GM12878 (cell line): Measurements from ENCODE around the gene GRIPAP1. TPM values are rescaled to one million over a fixed set of nuclear protein-coding genes. Genes with fewer than 3 reads are reported as not detected.

ENCODE experiments used
- ATAC-seq: fragments of 200-7000 bp; cut with Tn5 transposase; 3 replicates; pipeline ENCODE4 v1.9.1; 2020; ENCODE audit warnings: mild to moderate bottlenecking, moderate library complexity
- BruUV-seq: library from RNA; stranded (reverse); fragments of 400-500 nt; replicated peaks from 2 replicates; lab custom pipeline; 2021; lab: Mats Ljungman, UMichigan
- CTCF ChIA-PET: fragments of 300-600 bp; sonication (Branson Sonifier 250); formaldehyde crosslinking; extraction: SDS; loops from one replicate; lab custom pipeline; 2021; ENCODE audit warnings: inconsistent platforms; lab: Yijun Ruan, JAX
- POLR2A ChIA-PET: fragments of 350-600 bp; formaldehyde crosslinking; extraction: SDS; loops from one replicate; lab custom pipeline; 2021; ENCODE audit warnings: inconsistent platforms; lab: Charles Lee
- RAD21 ChIA-PET: fragments of 300-600 bp; sonication (Branson Sonifier 250); formaldehyde crosslinking; loops from one replicate; lab custom pipeline; 2023; ENCODE audit warnings: antibody characterized with exemption; ENCODE audit not compliant: unreplicated experiment; lab: Charles Lee
- SMC1A ChIA-PET: fragments of 300-600 bp; sonication (Branson Sonifier 250); formaldehyde crosslinking; loops from one replicate; lab custom pipeline; 2023; ENCODE audit not compliant: unreplicated experiment, uncharacterized antibody; lab: Charles Lee
- DNase-seq: peaks from one replicate; pipeline ENCODE4 v3.0.0-alpha.2; 2011; ENCODE audit warnings: low read depth, low spot score
- FAIRE-seq: peaks from 3 replicates; lab custom pipeline; 2011; peaks lifted over from hg19 to GRCh38; lab: Jason Lieb, UNC
- H2AFZ ChIP-seq: 2 replicates; pipeline ENCODE4 v1.6.0; 2011; ENCODE audit warnings: low read depth, low read length, control low read depth; ENCODE audit not compliant: control insufficient read depth
- H3K27ac ChIP-seq: 2 replicates; pipeline ENCODE4 v1.5.1; 2011; ENCODE audit warnings: control low read depth; ENCODE audit not compliant: control insufficient read depth, insufficient read depth
- H3K27me3 ChIP-seq, 2 experiments: replicated peaks in 1 of 2; 2 replicates each; pipeline versions ENCODE4 v1.6.0 to v1.6.1; 2011; ENCODE audit warnings: low read length in 1 of 2; ENCODE audit not compliant: control insufficient read depth in 2 of 2, insufficient read depth in 2 of 2
- H3K36me3 ChIP-seq, 2 experiments: 2 replicates each; pipeline ENCODE4 v1.5.1; 2011; ENCODE audit warnings: low read length in 1 of 2; ENCODE audit not compliant: control insufficient read depth in 2 of 2, insufficient read depth in 2 of 2
- H3K4me1 ChIP-seq: 2 replicates; pipeline ENCODE4 v1.6.1; 2011; ENCODE audit warnings: mild to moderate bottlenecking, low read length, moderate library complexity, mixed read lengths; ENCODE audit not compliant: control insufficient read depth, insufficient read depth
- H3K4me2 ChIP-seq: 2 replicates; pipeline ENCODE4 v1.6.0; 2011; ENCODE audit warnings: control low read depth; ENCODE audit not compliant: control insufficient read depth, insufficient read depth
- H3K4me3 ChIP-seq: fragments of 200-600 bp; sonication (generic); 2 replicates; pipeline ENCODE4 v1.5.1; 2016
- H3K79me2 ChIP-seq: 2 replicates; pipeline ENCODE4 v1.6.0; 2011; ENCODE audit warnings: low read length; ENCODE audit not compliant: control insufficient read depth, insufficient read depth
- H3K9ac ChIP-seq: 2 replicates; pipeline ENCODE4 v1.8.0; 2011; ENCODE audit warnings: low read length, control low read depth, mixed read lengths; ENCODE audit not compliant: control insufficient read depth, insufficient read depth
- H3K9me3 ChIP-seq: replicated peaks from 3 replicates; pipeline ENCODE4 v1.5.1; 2011; ENCODE audit warnings: mild to moderate bottlenecking, low read length; ENCODE audit not compliant: control insufficient read depth, insufficient read depth
- H4K20me1 ChIP-seq: 2 replicates; pipeline ENCODE4 v1.6.0; 2011; ENCODE audit not compliant: control insufficient read depth, insufficient read depth
- GABPA ChIP-seq: IDR thresholded peaks from 2 replicates; pipeline ENCODE4 v1.6.1; 2014; ENCODE audit warnings: antibody characterized with exemption, low read depth, mild to moderate bottlenecking, inconsistent platforms
- HDAC2 ChIP-seq: fragments of 200-600 bp; sonication (generic); IDR thresholded peaks from 2 replicates; pipeline ENCODE4 v1.6.1; 2017
- MLLT1 ChIP-seq: fragments of 450-650 bp; IDR thresholded peaks from 2 replicates; pipeline ENCODE4 v1.6.1; 2016; ENCODE audit warnings: mild to moderate bottlenecking
- MTA3 ChIP-seq: IDR thresholded peaks from 2 replicates; pipeline ENCODE4 v1.6.1; 2012; ENCODE audit warnings: low read length, inconsistent platforms, borderline replicate concordance
- NFXL1 ChIP-seq: fragments of 450-650 bp; IDR thresholded peaks from 2 replicates; pipeline ENCODE4 v1.6.1; 2017; ENCODE audit warnings: antibody characterized with exemption, mild to moderate bottlenecking, borderline replicate concordance
- NFYA ChIP-seq: IDR thresholded peaks from 2 replicates; pipeline ENCODE4 v1.6.1; 2011; ENCODE audit warnings: low read depth, mild to moderate bottlenecking, low read length, improper control_type of control experiment, borderline replicate concordance
- SMC3 ChIP-seq: IDR thresholded peaks from 2 replicates; pipeline ENCODE4 v1.6.1; 2011; ENCODE audit warnings: low read length, improper control_type of control experiment, borderline replicate concordance
- SUZ12 ChIP-seq: fragments of 200-600 bp; sonication (generic); IDR thresholded peaks from one replicate; pipeline ENCODE4 v1.6.1; 2018; ENCODE audit warnings: antibody characterized with exemption, mild to moderate bottlenecking; ENCODE audit not compliant: unreplicated experiment
- TBL1XR1 ChIP-seq: IDR thresholded peaks from 2 replicates; pipeline ENCODE4 v1.6.1; 2012; ENCODE audit warnings: low read depth, low read length, improper control_type of control experiment
- WGBS: methylation state at CpG from one replicate; pipeline ENCODE4 v1.1.6; 2016; ENCODE audit warnings: low lambda C conversion rate; ENCODE audit not compliant: insufficient replicate concordance, insufficient coverage; ENCODE audit errors: missing lambda C conversion rate; 5-methylcytosine and 5-hydroxymethylcytosine counted together
- in situ Hi-C: fragments of 300-500 bp; cut with MboI; formaldehyde crosslinking; loops from 9 replicates; pipeline ENCODE4 v1.14.3; 2018; ENCODE audit warnings: mixed read lengths
- intact Hi-C: fragments of 100-400 bp; cut with micrococcal nuclease; formaldehyde crosslinking; loops from one replicate; pipeline ENCODE4 v1.14.2; 2022; ENCODE audit not compliant: unreplicated experiment
- polyA plus RNA-seq, 11 experiments: library from polyadenylated mRNA; depleted of rRNA in 4 of 11; unstranded in 6 of 11; stranded (reverse) in 5 of 11; fragments of >200 nt; fragmentation: Nextera tagmentation in 4 of 11; fragmentation: Illumina TruSeq in 1 of 11; extraction: Ambion mirVana in 4 of 11; extraction: Trizol in 1 of 11; gene quantifications; 1 replicate in 1 of 11; 2 replicates in 10 of 11; pipeline versions ENCODE4 v1.2.1 to v1.2.3, GENCODE V29; 2011 to 2016; ENCODE audit warnings: inconsistent platforms in 2 of 11, missing spikeins in 2 of 11, low read depth in 1 of 11
- total RNA-seq, 4 experiments: library from RNA; depleted of rRNA in 3 of 4; stranded (reverse); fragments of >200 nt in 3 of 4; fragmentation: Illumina TruSeq in 1 of 4; extraction: Trizol in 1 of 4; gene quantifications; 2 replicates each; pipeline versions ENCODE4 v1.2.1 to v1.2.3, GENCODE V29; 2013 to 2021
- TF ChIP-seq, protein P1 (sequence below): fragments of 450-650 bp; IDR thresholded peaks from 2 replicates; pipeline ENCODE4 v1.6.1; 2017; ENCODE audit warnings: borderline replicate concordance
- TF ChIP-seq, protein P2 (sequence below): fragments of 450-650 bp; IDR thresholded peaks from 2 replicates; pipeline ENCODE4 v1.6.1; 2017; ENCODE audit warnings: mild to moderate bottlenecking

GRIPAP1 gene
- total and polyA plus RNA-seq, 10 of the 15 experiments (the other 5 are each of a cell fraction or from before 2014, with no cell fraction given), result 4.2 to 44.7 (median 25.8) TPM

- FAIRE-seq (no peak), DNase-seq (no peak), ATAC-seq (no peak)
- H3K4me3 ChIP-seq, result no peak overlapping the region
- no peaks in the 10 kb centered on the region for H4K20me1 ChIP-seq
- H2AFZ ChIP-seq, result no peak overlapping the region
- CTCF ChIA-PET, result no interaction called here
- no peaks in the 10 kb centered on the region for H3K4me1 ChIP-seq
- intact Hi-C loops, result no loop called here
- 59% methylated on average over 5 of the region's 6 CpGs for WGBS
- RAD21 ChIA-PET, result no interaction called here
- no peak overlapping the region for H3K4me2 ChIP-seq
- POLR2A ChIA-PET, result no interaction called here
- SMC1A ChIA-PET, result no interaction called here
- no peaks in the 10 kb centered on the region for H3K27me3 ChIP-seq
- no peak overlapping the region for H3K9ac ChIP-seq
- in situ Hi-C loops, result no loop called here
- no peaks in the 10 kb centered on the region; a peak in 1 of 4 replicates for H3K36me3 ChIP-seq
- no TSS peak for BruUV-seq
- no peak overlapping the region for H3K27ac ChIP-seq
- TF ChIP-seq SMC3 (no peak), MLLT1 (no peak), NFXL1 (no peak), GABPA (no peak), NFYA (no peak), SUZ12 (no peak), TBL1XR1 (no peak), MTA3 (no peak), HDAC2 (no peak)
- TF ChIP-seq, protein P1, sequence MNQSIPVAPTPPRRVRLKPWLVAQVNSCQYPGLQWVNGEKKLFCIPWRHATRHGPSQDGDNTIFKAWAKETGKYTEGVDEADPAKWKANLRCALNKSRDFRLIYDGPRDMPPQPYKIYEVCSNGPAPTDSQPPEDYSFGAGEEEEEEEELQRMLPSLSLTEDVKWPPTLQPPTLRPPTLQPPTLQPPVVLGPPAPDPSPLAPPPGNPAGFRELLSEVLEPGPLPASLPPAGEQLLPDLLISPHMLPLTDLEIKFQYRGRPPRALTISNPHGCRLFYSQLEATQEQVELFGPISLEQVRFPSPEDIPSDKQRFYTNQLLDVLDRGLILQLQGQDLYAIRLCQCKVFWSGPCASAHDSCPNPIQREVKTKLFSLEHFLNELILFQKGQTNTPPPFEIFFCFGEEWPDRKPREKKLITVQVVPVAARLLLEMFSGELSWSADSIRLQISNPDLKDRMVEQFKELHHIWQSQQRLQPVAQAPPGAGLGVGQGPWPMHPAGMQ, result no peak
- TF ChIP-seq, protein P2, sequence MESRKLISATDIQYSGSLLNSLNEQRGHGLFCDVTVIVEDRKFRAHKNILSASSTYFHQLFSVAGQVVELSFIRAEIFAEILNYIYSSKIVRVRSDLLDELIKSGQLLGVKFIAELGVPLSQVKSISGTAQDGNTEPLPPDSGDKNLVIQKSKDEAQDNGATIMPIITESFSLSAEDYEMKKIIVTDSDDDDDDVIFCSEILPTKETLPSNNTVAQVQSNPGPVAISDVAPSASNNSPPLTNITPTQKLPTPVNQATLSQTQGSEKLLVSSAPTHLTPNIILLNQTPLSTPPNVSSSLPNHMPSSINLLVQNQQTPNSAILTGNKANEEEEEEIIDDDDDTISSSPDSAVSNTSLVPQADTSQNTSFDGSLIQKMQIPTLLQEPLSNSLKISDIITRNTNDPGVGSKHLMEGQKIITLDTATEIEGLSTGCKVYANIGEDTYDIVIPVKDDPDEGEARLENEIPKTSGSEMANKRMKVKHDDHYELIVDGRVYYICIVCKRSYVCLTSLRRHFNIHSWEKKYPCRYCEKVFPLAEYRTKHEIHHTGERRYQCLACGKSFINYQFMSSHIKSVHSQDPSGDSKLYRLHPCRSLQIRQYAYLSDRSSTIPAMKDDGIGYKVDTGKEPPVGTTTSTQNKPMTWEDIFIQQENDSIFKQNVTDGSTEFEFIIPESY, result no peak
- H3K9me3 ChIP-seq, result no peaks in the 10 kb centered on the region
- H3K79me2 ChIP-seq, result no peaks in the 10 kb centered on the region
These were observed 28.2 kb upstream of the GRIPAP1 start for GRCh38 chrX:49030283-49030682.
